Esophagus muscularis mucosa (tissue), 4 donors: ENCODE data around the gene FRY. TPM values are rescaled to one million over a fixed set of nuclear protein-coding genes. Genes with fewer than 3 reads are reported as not detected.

ENCODE experiments used
- DNase-seq: peaks from one replicate; pipeline ENCODE4 v3.0.0-alpha.2; 2017; ENCODE audit errors: extremely low spot score
- H3K27ac ChIP-seq, 4 donors: fragments of 200-600 bp; sonication (generic); replicated peaks in 1 of 4; 1 replicate in 3 of 4; 2 replicates in 1 of 4; pipeline ENCODE4 v1.5.1; 2016 to 2019; ENCODE audit warnings: mild to moderate bottlenecking in 1 of 4
- H3K27me3 ChIP-seq, 4 donors: fragments of 200-600 bp; sonication (generic); one replicate each; pipeline versions ENCODE4 v1.5.1 to v1.6.0; 2016 to 2019
- H3K36me3 ChIP-seq, 4 donors: fragments of 200-600 bp; sonication (generic); one replicate each; pipeline ENCODE4 v1.5.1; 2016 to 2019
- H3K4me1 ChIP-seq, 4 donors: fragments of 200-600 bp; sonication (generic); one replicate each; pipeline ENCODE4 v1.5.1; 2016 to 2019
- H3K4me3 ChIP-seq, 4 donors: fragments of 200-600 bp; sonication (generic); 1 replicate in 2 of 4; 2 replicates in 2 of 4; pipeline ENCODE4 v1.5.1; 2016 to 2019; ENCODE audit warnings: mild to moderate bottlenecking in 4 of 4, moderate library complexity in 1 of 4
- H3K9me3 ChIP-seq, 4 donors: fragments of 200-600 bp; sonication (generic); 1 replicate in 3 of 4; 2 replicates in 1 of 4; pipeline ENCODE4 v1.5.1; 2016 to 2019
- CTCF ChIP-seq, 3 experiments: fragments of 200-600 bp in 2 of 3; fragments of 450-650 bp in 1 of 3; sonication (generic) in 2 of 3; IDR thresholded peaks; one replicate each; pipeline ENCODE4 v1.5.1; 2017 to 2019; ENCODE audit warnings: antibody characterized with exemption in 3 of 3, mild to moderate bottlenecking in 2 of 3, moderate library complexity in 1 of 3
- EP300 ChIP-seq: sonication (generic); formaldehyde crosslinking; IDR thresholded peaks from one replicate; pipeline ENCODE4 v1.6.1; 2017; ENCODE audit warnings: antibody characterized with exemption
- POLR2A ChIP-seq: fragments of 450-650 bp; IDR thresholded peaks from one replicate; pipeline ENCODE4 v1.6.1; 2017; ENCODE audit warnings: antibody characterized with exemption, moderate library complexity, mild to moderate bottlenecking, low read depth
- POLR2AphosphoS5 ChIP-seq, 2 donors: sonication (generic); formaldehyde crosslinking; IDR thresholded peaks; one replicate each; pipeline ENCODE4 v1.6.1; 2017; ENCODE audit warnings: antibody characterized with exemption in 2 of 2
- WGBS: methylation state at CpG from one replicate; pipeline ENCODE4 v1.1.5; 2018; 5-methylcytosine and 5-hydroxymethylcytosine counted together
- intact Hi-C: fragments of 100-400 bp; cut with DNase I; formaldehyde crosslinking; loops from one replicate; pipeline ENCODE4 v1.15.1; 2023
- total RNA-seq, 4 donors: library from RNA; depleted of rRNA; stranded (reverse); fragments of >200 nt; gene quantifications; one replicate each; pipeline versions ENCODE4 v1.1.0 to v1.2.1, GENCODE V29; 2016

FRY gene
- total RNA-seq, 4 donors from 2014 or later: 104 to 276 (median 135) TPM

GRCh38 chr13:32265726-32266125 lies 234.2 kb downstream of the FRY start:
- Histone ChIP-seq H3K27ac (peak overlapping the region in 1 of 4 donors; percentile 56), H3K4me3 (no peak overlapping the region), H3K9me3 (no peaks in the 10 kb centered on the region), H3K36me3 (peaks cover 40 to 73% (median 54%) of the 10 kb centered on the region in 4 donors), H3K4me1 (peaks cover 34 to 46% (median 42%) of the 10 kb centered on the region in 4 donors), H3K27me3 (no peaks in the 10 kb centered on the region)
- TF ChIP-seq POLR2A (no peak), CTCF (IDR thresholded peaks at IDR 0.05) (no peak), EP300 (no peak), POLR2AphosphoS5 (IDR thresholded peaks at IDR 0.05) (no peak)
- WGBS: 69% methylated on average over 2 of the region's 2 CpGs
- intact Hi-C loops: no loop called here
- DNase-seq: no peak

GRCh38 chr13:32266130-32266529 lies 234.6 kb downstream of the FRY start:
- no peak for DNase-seq
- Histone ChIP-seq H3K4me1 (peaks cover 30 to 43% (median 39%) of the 10 kb centered on the region in 4 donors), H3K36me3 (peaks cover 44 to 77% (median 58%) of the 10 kb centered on the region in 4 donors), H3K27me3 (no peaks in the 10 kb centered on the region), H3K27ac (no peak overlapping the region), H3K9me3 (no peaks in the 10 kb centered on the region), H3K4me3 (no peak overlapping the region)
- no peak for TF ChIP-seq POLR2AphosphoS5 (IDR thresholded peaks at IDR 0.05)
- no peak for TF ChIP-seq POLR2A
- TF ChIP-seq CTCF (IDR thresholded peaks at IDR 0.05): no peak
- TF ChIP-seq EP300: no peak
- intact Hi-C loops: no loop called here
- WGBS: 97% methylated on average over 1 of the region's 1 CpG

GRCh38 chr13:32267836-32268439 lies 236.4 kb downstream of the FRY start:
- H3K9me3 ChIP-seq: no peaks in the 10 kb centered on the region
- WGBS: 89% methylated on average over 7 of the region's 7 CpGs
- no peak overlapping the region for H3K4me3 ChIP-seq
- no peaks in the 10 kb centered on the region for H3K27me3 ChIP-seq
- H3K27ac ChIP-seq: no peak overlapping the region
- DNase-seq: no peak
- H3K36me3 ChIP-seq: peaks cover 40 to 89% (median 67%) of the 10 kb centered on the region in 4 donors
- intact Hi-C loops: no loop called here
- TF ChIP-seq EP300 (no peak), CTCF (IDR thresholded peaks at IDR 0.05) (peak; percentile 42 to 45 (median 45))
- peaks cover 22 to 34% (median 30%) of the 10 kb centered on the region in 4 donors for H3K4me1 ChIP-seq

- intact Hi-C loops: no loop called here
- peaks cover 36 to 95% (median 76%) of the 10 kb centered on the region in 4 donors for H3K36me3 ChIP-seq
Measured at GRCh38 chr13:32272021-32272683, 240.6 kb downstream of the FRY start.

More at GRCh38 chr13:32272021-32272683, 240.6 kb downstream of the FRY start:
- Histone ChIP-seq H3K4me1 (peaks cover 7 to 11% (median 9%) of the 10 kb centered on the region in 4 donors), H3K4me3 (no peak overlapping the region), H3K27ac (peak overlapping the region in 2 of 4 donors; percentile 6 to 45), H3K27me3 (no peaks in the 10 kb centered on the region), H3K9me3 (no peaks in the 10 kb centered on the region)
- TF ChIP-seq POLR2AphosphoS5 (IDR thresholded peaks at IDR 0.05) (no peak), POLR2A (no peak), EP300 (no peak), CTCF (IDR thresholded peaks at IDR 0.05) (no peak)
- 80% methylated on average over 4 of the region's 4 CpGs for WGBS
- no peak for DNase-seq
